OCI-LY7 (cell line): ENCODE measurements around the gene ADSS1. TPM values are rescaled to one million over a fixed set of nuclear protein-coding genes. Genes with fewer than 3 reads are reported as not detected.

ENCODE experiments used
- BruUV-seq: library from RNA; stranded (reverse); fragments of 400-500 nt; replicated peaks from 2 replicates; lab custom pipeline; 2021; lab: Mats Ljungman, UMichigan
- CTCF ChIA-PET: fragments of 300-600 bp; sonication (Branson Sonifier 250); formaldehyde crosslinking; loops from one replicate; lab custom pipeline; 2022; ENCODE audit warnings: antibody characterized with exemption; ENCODE audit not compliant: unreplicated experiment; lab: Charles Lee
- POLR2A ChIA-PET: fragments of 300-600 bp; sonication (Branson Sonifier 250); formaldehyde crosslinking; loops from one replicate; lab custom pipeline; 2022; ENCODE audit warnings: antibody characterized with exemption; lab: Charles Lee
- DNase-seq: peaks from one replicate; pipeline ENCODE4 v3.0.0-alpha.2; 2015; ENCODE audit warnings: low spot score
- H2AFZ ChIP-seq: fragments of 200-600 bp; sonication (generic), shearing (Covaris generic); 2 replicates; pipeline ENCODE4 v1.6.1; 2014; ENCODE audit warnings: mild to moderate bottlenecking, antibody characterized with exemption, low read length, moderate library complexity
- H3K27ac ChIP-seq: fragments of 200-600 bp; sonication (generic); 2 replicates; pipeline ENCODE4 v1.5.1; 2014; ENCODE audit warnings: mixed run types, low read depth, mild to moderate bottlenecking, moderate library complexity, low read length, inconsistent platforms; ENCODE audit not compliant: poor library complexity, severe bottlenecking
- H3K36me3 ChIP-seq: fragments of 200-600 bp; sonication (generic); 2 replicates; pipeline ENCODE4 v1.6.1; 2014; ENCODE audit warnings: mild to moderate bottlenecking, antibody characterized with exemption, low read length, moderate library complexity, mixed read lengths; ENCODE audit not compliant: insufficient read depth
- H3K4me1 ChIP-seq: fragments of 200-600 bp; sonication (generic); 2 replicates; pipeline ENCODE4 v1.5.1; 2014; ENCODE audit warnings: mild to moderate bottlenecking, low read length; ENCODE audit not compliant: insufficient read depth, poor library complexity, severe bottlenecking
- H3K4me2 ChIP-seq: fragments of 200-600 bp; sonication (generic); 2 replicates; pipeline ENCODE4 v1.6.1; 2014; ENCODE audit warnings: mild to moderate bottlenecking, low read length
- H3K4me3 ChIP-seq: fragments of 200-600 bp; sonication (generic); 2 replicates; pipeline ENCODE4 v1.5.1; 2014; ENCODE audit warnings: mild to moderate bottlenecking, low read depth, low read length; ENCODE audit not compliant: poor library complexity, severe bottlenecking
- H3K79me2 ChIP-seq: fragments of 200-600 bp; sonication (generic); 2 replicates; pipeline ENCODE4 v1.6.1; 2016; ENCODE audit warnings: low read depth, mild to moderate bottlenecking, low read length, moderate library complexity, mixed read lengths; ENCODE audit not compliant: insufficient read depth
- H3K9me2 ChIP-seq: fragments of 200-600 bp; sonication (generic); 2 replicates; pipeline ENCODE4 v1.6.1; 2016; ENCODE audit warnings: mild to moderate bottlenecking, low read length, mixed read lengths; ENCODE audit not compliant: insufficient read depth
- H3K9me3 ChIP-seq: fragments of 200-600 bp; sonication (generic); 2 replicates; pipeline ENCODE4 v1.6.1; 2014; ENCODE audit warnings: mild to moderate bottlenecking, mixed run types, low read length, mixed read lengths
- H4K20me1 ChIP-seq: fragments of 200-600 bp; sonication (generic); 2 replicates; pipeline ENCODE4 v1.6.1; 2014; ENCODE audit warnings: mild to moderate bottlenecking, antibody characterized with exemption, low read length, moderate library complexity, mixed read lengths; ENCODE audit not compliant: insufficient read depth
- EZH2phosphoT487 ChIP-seq: fragments of 200-600 bp; sonication (generic); IDR thresholded peaks from 2 replicates; pipeline ENCODE4 v1.6.1; 2018; ENCODE audit warnings: low read depth, borderline replicate concordance, mild to moderate bottlenecking, mixed run types, antibody characterized with exemption, low read length, moderate library complexity, mixed read lengths
- intact Hi-C: fragments of 100-400 bp; cut with micrococcal nuclease; formaldehyde crosslinking; loops from one replicate; pipeline ENCODE4 v1.10.0; 2022; ENCODE audit not compliant: unreplicated experiment
- total RNA-seq, 2 experiments: library from RNA; depleted of rRNA in 1 of 2; stranded (reverse); fragments of >200 nt in 1 of 2; shearing (Covaris generic) in 1 of 2; gene quantifications; 2 replicates each; pipeline ENCODE4 v1.2.3, GENCODE V29; 2014 to 2022
- TF ChIP-seq, protein P1 (sequence below): fragments of 200-600 bp; sonication (generic); conservative IDR thresholded peaks from 2 replicates; pipeline ENCODE4 v1.5.1; 2014; ENCODE audit warnings: mild to moderate bottlenecking, antibody characterized with exemption, low read length, moderate library complexity, mixed read lengths

ADSS1 gene
- total RNA-seq, 2 experiments from 2014 or later = 2.8 TPM; not detected in 1

- H3K4me2 ChIP-seq = no peak overlapping the region
- BruUV-seq = no TSS peak
- H3K9me2 ChIP-seq = no peaks in the 10 kb centered on the region
- ChIA-PET CTCF (no interaction called here), POLR2A (interaction anchor here (0.6 kb wide), 1 partner anchor 210 kb away, joined by 3 read pairs; no protein-coding TSS in a partner anchor)
- H3K4me3 ChIP-seq = no peak overlapping the region
- no peak overlapping the region for H2AFZ ChIP-seq
- H3K36me3 ChIP-seq = peaks cover 21% of the 10 kb centered on the region
- TF ChIP-seq EZH2phosphoT487 = no peak
- TF ChIP-seq, protein P1, sequence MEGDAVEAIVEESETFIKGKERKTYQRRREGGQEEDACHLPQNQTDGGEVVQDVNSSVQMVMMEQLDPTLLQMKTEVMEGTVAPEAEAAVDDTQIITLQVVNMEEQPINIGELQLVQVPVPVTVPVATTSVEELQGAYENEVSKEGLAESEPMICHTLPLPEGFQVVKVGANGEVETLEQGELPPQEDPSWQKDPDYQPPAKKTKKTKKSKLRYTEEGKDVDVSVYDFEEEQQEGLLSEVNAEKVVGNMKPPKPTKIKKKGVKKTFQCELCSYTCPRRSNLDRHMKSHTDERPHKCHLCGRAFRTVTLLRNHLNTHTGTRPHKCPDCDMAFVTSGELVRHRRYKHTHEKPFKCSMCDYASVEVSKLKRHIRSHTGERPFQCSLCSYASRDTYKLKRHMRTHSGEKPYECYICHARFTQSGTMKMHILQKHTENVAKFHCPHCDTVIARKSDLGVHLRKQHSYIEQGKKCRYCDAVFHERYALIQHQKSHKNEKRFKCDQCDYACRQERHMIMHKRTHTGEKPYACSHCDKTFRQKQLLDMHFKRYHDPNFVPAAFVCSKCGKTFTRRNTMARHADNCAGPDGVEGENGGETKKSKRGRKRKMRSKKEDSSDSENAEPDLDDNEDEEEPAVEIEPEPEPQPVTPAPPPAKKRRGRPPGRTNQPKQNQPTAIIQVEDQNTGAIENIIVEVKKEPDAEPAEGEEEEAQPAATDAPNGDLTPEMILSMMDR = no peak
- intact Hi-C loops = no loop called here
- no peak overlapping the region for H3K27ac ChIP-seq
- DNase-seq = no peak
- no peaks in the 10 kb centered on the region for H4K20me1 ChIP-seq
- no peaks in the 10 kb centered on the region for H3K9me3 ChIP-seq
- H3K79me2 ChIP-seq = no peaks in the 10 kb centered on the region
- no peaks in the 10 kb centered on the region for H3K4me1 ChIP-seq
These were observed 14.5 kb upstream of the ADSS1 start for GRCh38 chr14:104709387-104710039.

DNA sequence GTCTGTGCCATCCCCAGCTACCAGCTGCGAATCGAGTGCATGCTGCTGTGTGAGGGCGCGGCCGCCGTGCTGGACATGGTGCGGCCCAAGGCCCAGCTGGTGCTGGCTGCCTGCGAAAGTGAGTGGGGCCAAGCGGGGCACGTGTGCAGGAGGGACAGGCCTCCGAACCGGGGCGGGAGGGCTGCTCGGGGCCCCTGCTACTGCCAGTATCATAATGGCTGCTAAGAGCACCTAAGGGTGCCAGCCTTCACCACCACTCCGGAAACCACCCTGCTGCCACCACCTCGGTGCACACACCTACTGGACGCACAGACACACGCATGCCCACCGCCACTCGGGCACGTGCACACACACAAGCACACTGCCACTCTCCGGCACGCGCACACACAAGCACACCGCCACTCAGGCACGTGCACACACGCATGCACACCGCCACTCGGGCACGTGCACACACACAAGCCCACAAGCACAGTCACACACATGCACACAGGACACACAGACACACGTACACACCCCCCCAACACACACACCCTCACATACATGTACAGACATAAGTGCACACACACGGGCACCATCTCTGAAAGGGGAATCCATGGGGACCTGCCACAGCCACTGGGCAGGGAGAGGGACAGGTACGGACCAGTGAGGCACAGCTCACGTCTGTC, 13.8 kb upstream of the ADSS1 start:
- H3K4me2 ChIP-seq = no peak overlapping the region
- POLR2A ChIA-PET = no interaction called here
- H3K36me3 ChIP-seq = peaks cover 15% of the 10 kb centered on the region; the same call in 1 of the 2 replicates
- no peak for TF ChIP-seq EZH2phosphoT487
- TF ChIP-seq, protein P1 = no peak
- no peaks in the 10 kb centered on the region for H4K20me1 ChIP-seq
- H3K79me2 ChIP-seq = no peaks in the 10 kb centered on the region
- H3K9me2 ChIP-seq = no peaks in the 10 kb centered on the region
- CTCF ChIA-PET = no interaction called here
- no peak overlapping the region for H3K4me3 ChIP-seq
- H3K4me1 ChIP-seq = no peaks in the 10 kb centered on the region
- no TSS peak for BruUV-seq
- intact Hi-C loops = no loop called here
- DNase-seq = no peak
- H3K27ac ChIP-seq = no peak overlapping the region
- no peak overlapping the region for H2AFZ ChIP-seq
- H3K9me3 ChIP-seq = no peaks in the 10 kb centered on the region
